A549 (cell line): ENCODE measurements around the gene CPEB4. TPM values are rescaled to one million over a fixed set of nuclear protein-coding genes. Genes with fewer than 3 reads are reported as not detected.

ENCODE experiments used
- ATAC-seq, 2 experiments: fragments of 200-7000 bp in 1 of 2; fragments of >200 bp in 1 of 2; cut with Nextera tagmentation in 1 of 2; cut with Tn5 transposase in 1 of 2; 3 replicates each; pipeline versions ENCODE4 v1.8.0 to v1.9.1; 2018 to 2020; ENCODE audit warnings: mild to moderate bottlenecking in 1 of 2, moderate library complexity in 1 of 2
- CTCF ChIA-PET: fragments of 300-600 bp; sonication (Branson Sonifier 250); formaldehyde crosslinking; extraction: SDS; loops from one replicate; lab custom pipeline; 2021; ENCODE audit warnings: antibody characterized with exemption, inconsistent platforms; lab: Yijun Ruan, JAX
- POLR2A ChIA-PET: fragments of 350-600 bp; formaldehyde crosslinking; extraction: SDS; loops from one replicate; lab custom pipeline; 2021; ENCODE audit warnings: antibody characterized with exemption, inconsistent platforms; lab: Yijun Ruan, JAX
- DNase-seq, 2 experiments: peaks; one replicate each; pipeline versions ENCODE4 v3.0.0 to v3.0.0-alpha.2; 2011 to 2016; ENCODE audit warnings: low read depth in 1 of 2, low spot score in 1 of 2
- FAIRE-seq: peaks from 2 replicates; lab custom pipeline; 2011; peaks lifted over from hg19 to GRCh38; lab: Jason Lieb, UNC
- H3K27ac ChIP-seq, 2 experiments: fragments of >200 bp; sonication (Bioruptor Twin); formaldehyde crosslinking; 3 replicates each; pipeline ENCODE4 v1.5.1; 2016 to 2017
- H3K4me1 ChIP-seq: fragments of >200 bp; sonication (Bioruptor Twin); formaldehyde crosslinking; 3 replicates; pipeline ENCODE4 v1.6.1; 2016
- H3K4me2 ChIP-seq: fragments of >200 bp; sonication (Bioruptor Twin); formaldehyde crosslinking; 3 replicates; pipeline ENCODE4 v1.6.1; 2016
- H3K4me3 ChIP-seq: fragments of >200 bp; sonication (Bioruptor Twin); formaldehyde crosslinking; 3 replicates; pipeline ENCODE4 v1.5.1; 2016
- H3K9me3 ChIP-seq: fragments of >200 bp; sonication (Bioruptor Twin); formaldehyde crosslinking; 3 replicates; pipeline ENCODE4 v1.6.1; 2016
- CBX8 ChIP-seq: fragments of 200-600 bp; sonication (generic); IDR thresholded peaks from 2 replicates; pipeline ENCODE4 v1.6.1; 2016
- CEBPB ChIP-seq, 2 experiments: fragments of >200 bp in 1 of 2; sonication (Bioruptor Twin) in 1 of 2; formaldehyde crosslinking in 1 of 2; IDR thresholded peaks; 2 replicates each; pipeline ENCODE4 v1.6.1; 2012 to 2016
- EHF ChIP-seq: fragments of 250-450 bp; sonication (Bioruptor Pico); IDR thresholded peaks from 2 replicates; pipeline ENCODE4 v1.5.0; 2020; ENCODE audit warnings: mild to moderate bottlenecking
- EHMT2 ChIP-seq: fragments of 200-600 bp; sonication (generic); IDR thresholded peaks from 2 replicates; pipeline ENCODE4 v1.6.1; 2016; ENCODE audit warnings: antibody characterized with exemption, low read depth, mild to moderate bottlenecking, moderate library complexity
- HDAC2 ChIP-seq: fragments of 200-600 bp; sonication (generic); IDR thresholded peaks from 2 replicates; pipeline ENCODE4 v1.6.1; 2016
- HEYL ChIP-seq: fragments of 250-450 bp; sonication (Bioruptor Pico); IDR thresholded peaks from 2 replicates; pipeline ENCODE4 v1.8.0; 2021; ENCODE audit warnings: mild to moderate bottlenecking, moderate library complexity
- HOXB13 ChIP-seq: fragments of 250-450 bp; sonication (Bioruptor Pico); IDR thresholded peaks from 2 replicates; pipeline ENCODE4 v1.5.0; 2020; ENCODE audit warnings: low read depth, mild to moderate bottlenecking, moderate library complexity
- JUNB ChIP-seq: fragments of >200 bp; sonication (Bioruptor Twin); formaldehyde crosslinking; IDR thresholded peaks from 2 replicates; pipeline ENCODE4 v1.6.1; 2016
- KDM1A ChIP-seq: fragments of 200-600 bp; sonication (generic); IDR thresholded peaks from 2 replicates; pipeline ENCODE4 v1.6.1; 2016; ENCODE audit warnings: low read depth, mild to moderate bottlenecking
- MAZ ChIP-seq: fragments of 150-350 bp; IDR thresholded peaks from 2 replicates; pipeline ENCODE4 v1.6.1; 2014; ENCODE audit warnings: antibody characterized with exemption, low read depth, low read length, borderline replicate concordance
- POLR2A ChIP-seq: IDR thresholded peaks from 2 replicates; pipeline ENCODE4 v1.6.1; 2012; ENCODE audit warnings: mild to moderate bottlenecking, low read length
- RAD21 ChIP-seq, 2 experiments: fragments of >200 bp in 1 of 2; sonication (Bioruptor Twin) in 1 of 2; formaldehyde crosslinking in 1 of 2; IDR thresholded peaks in 1 of 2; conservative IDR thresholded peaks in 1 of 2; 2 replicates in 1 of 2; 3 replicates in 1 of 2; pipeline ENCODE4 v1.6.1; 2012 to 2018; ENCODE audit warnings: inconsistent platforms in 1 of 2
- RARB ChIP-seq: fragments of 250-450 bp; sonication (Bioruptor Pico); IDR thresholded peaks from 2 replicates; pipeline ENCODE4 v1.8.0; 2021; ENCODE audit warnings: mild to moderate bottlenecking, moderate library complexity
- ZSCAN20 ChIP-seq: fragments of 250-450 bp; sonication (Bioruptor Pico); IDR thresholded peaks from 2 replicates; pipeline ENCODE4 v1.8.0; 2022; ENCODE audit warnings: mild to moderate bottlenecking, moderate library complexity
- WGBS: methylation state at CpG from one replicate; pipeline ENCODE4 v1.1.6; 2017; ENCODE audit errors: missing lambda C conversion rate; 5-methylcytosine and 5-hydroxymethylcytosine counted together
- polyA plus RNA-seq, 4 experiments: library from polyadenylated mRNA; depleted of rRNA in 3 of 4; stranded (reverse); fragments of >200 nt; fragmentation: RNase III in 1 of 4; extraction: RNeasy Plus Mini Kit Qiagen cat#74134 plus additional on column Dnase treatment in 1 of 4; gene quantifications; 2 replicates in 3 of 4; 3 replicates in 1 of 4; pipeline ENCODE4 v1.2.3, GENCODE V29; 2011 to 2017
- TF ChIP-seq, protein P1 (sequence below): IDR thresholded peaks from 2 replicates; pipeline ENCODE4 v1.6.1; 2012
- TF ChIP-seq, protein P2 (sequence below): IDR thresholded peaks from 2 replicates; pipeline ENCODE4 v1.6.1; 2012; ENCODE audit warnings: low read depth, borderline replicate concordance
- TF ChIP-seq, protein P3 (sequence below): fragments of >200 bp; sonication (Bioruptor Twin); formaldehyde crosslinking; IDR thresholded peaks from 3 replicates; pipeline ENCODE4 v1.5.1; 2016
- TF ChIP-seq, protein P4 (sequence below): fragments of 250-450 bp; sonication (Bioruptor Pico); IDR thresholded peaks from 2 replicates; pipeline ENCODE4 v1.5.0; 2021; ENCODE audit warnings: mild to moderate bottlenecking, moderate library complexity, borderline replicate concordance
- TF ChIP-seq, protein P5 (sequence below): fragments of 200-600 bp; sonication (generic); IDR thresholded peaks from 2 replicates; pipeline ENCODE4 v1.6.1; 2016; ENCODE audit warnings: antibody characterized with exemption, mild to moderate bottlenecking, moderate library complexity

The CPEB4 gene
- polyA plus RNA-seq, 2 of the 4 experiments (the other 2 are of a cell fraction): 11.4 to 50.0 TPM

GRCh38 chr5:173885054-173885443, 3.1 kb upstream of the CPEB4 start:
- peak overlapping the region; percentile 44 to 66; a peak in 4 of 6 replicates for H3K27ac ChIP-seq
- no peak for FAIRE-seq
- ChIA-PET CTCF (interaction anchor here (0.8 to 1.5 kb wide), 3 partner anchors 10 to 266 kb away, joined by 3 to 4 read pairs (median 3); no protein-coding TSS in a partner anchor), POLR2A (interaction anchor here (0.7 kb wide), 1 partner anchor 22 kb away, joined by 3 read pairs; no protein-coding TSS in a partner anchor)
- H3K4me2 ChIP-seq: no peak overlapping the region
- 100% methylated on average over 1 of the region's 1 CpG for WGBS
- no peak for TF ChIP-seq HOXB13 (CRISPR knock-in tag)
- TF ChIP-seq, protein P1, sequence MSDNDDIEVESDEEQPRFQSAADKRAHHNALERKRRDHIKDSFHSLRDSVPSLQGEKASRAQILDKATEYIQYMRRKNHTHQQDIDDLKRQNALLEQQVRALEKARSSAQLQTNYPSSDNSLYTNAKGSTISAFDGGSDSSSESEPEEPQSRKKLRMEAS: no peak
- TF ChIP-seq, protein P2, sequence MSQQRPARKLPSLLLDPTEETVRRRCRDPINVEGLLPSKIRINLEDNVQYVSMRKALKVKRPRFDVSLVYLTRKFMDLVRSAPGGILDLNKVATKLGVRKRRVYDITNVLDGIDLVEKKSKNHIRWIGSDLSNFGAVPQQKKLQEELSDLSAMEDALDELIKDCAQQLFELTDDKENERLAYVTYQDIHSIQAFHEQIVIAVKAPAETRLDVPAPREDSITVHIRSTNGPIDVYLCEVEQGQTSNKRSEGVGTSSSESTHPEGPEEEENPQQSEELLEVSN: no peak
- TF ChIP-seq JUNB: no peak
- TF ChIP-seq, protein P3, sequence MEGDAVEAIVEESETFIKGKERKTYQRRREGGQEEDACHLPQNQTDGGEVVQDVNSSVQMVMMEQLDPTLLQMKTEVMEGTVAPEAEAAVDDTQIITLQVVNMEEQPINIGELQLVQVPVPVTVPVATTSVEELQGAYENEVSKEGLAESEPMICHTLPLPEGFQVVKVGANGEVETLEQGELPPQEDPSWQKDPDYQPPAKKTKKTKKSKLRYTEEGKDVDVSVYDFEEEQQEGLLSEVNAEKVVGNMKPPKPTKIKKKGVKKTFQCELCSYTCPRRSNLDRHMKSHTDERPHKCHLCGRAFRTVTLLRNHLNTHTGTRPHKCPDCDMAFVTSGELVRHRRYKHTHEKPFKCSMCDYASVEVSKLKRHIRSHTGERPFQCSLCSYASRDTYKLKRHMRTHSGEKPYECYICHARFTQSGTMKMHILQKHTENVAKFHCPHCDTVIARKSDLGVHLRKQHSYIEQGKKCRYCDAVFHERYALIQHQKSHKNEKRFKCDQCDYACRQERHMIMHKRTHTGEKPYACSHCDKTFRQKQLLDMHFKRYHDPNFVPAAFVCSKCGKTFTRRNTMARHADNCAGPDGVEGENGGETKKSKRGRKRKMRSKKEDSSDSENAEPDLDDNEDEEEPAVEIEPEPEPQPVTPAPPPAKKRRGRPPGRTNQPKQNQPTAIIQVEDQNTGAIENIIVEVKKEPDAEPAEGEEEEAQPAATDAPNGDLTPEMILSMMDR: no peak
- no peak for TF ChIP-seq CEBPB (IDR thresholded peaks at IDR 0.05)
- TF ChIP-seq RARB (CRISPR knock-in tag): no peak
- TF ChIP-seq POLR2A: no peak
- no peak for TF ChIP-seq HDAC2
- TF ChIP-seq, protein P4, sequence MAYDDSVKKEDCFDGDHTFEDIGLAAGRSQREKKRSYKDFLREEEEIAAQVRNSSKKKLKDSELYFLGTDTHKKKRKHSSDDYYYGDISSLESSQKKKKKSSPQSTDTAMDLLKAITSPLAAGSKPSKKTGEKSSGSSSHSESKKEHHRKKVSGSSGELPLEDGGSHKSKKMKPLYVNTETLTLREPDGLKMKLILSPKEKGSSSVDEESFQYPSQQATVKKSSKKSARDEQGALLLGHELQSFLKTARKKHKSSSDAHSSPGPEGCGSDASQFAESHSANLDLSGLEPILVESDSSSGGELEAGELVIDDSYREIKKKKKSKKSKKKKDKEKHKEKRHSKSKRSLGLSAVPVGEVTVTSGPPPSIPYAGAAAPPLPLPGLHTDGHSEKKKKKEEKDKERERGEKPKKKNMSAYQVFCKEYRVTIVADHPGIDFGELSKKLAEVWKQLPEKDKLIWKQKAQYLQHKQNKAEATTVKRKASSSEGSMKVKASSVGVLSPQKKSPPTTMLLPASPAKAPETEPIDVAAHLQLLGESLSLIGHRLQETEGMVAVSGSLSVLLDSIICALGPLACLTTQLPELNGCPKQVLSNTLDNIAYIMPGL (CRISPR knock-in tag): no peak
- TF ChIP-seq, protein P5, sequence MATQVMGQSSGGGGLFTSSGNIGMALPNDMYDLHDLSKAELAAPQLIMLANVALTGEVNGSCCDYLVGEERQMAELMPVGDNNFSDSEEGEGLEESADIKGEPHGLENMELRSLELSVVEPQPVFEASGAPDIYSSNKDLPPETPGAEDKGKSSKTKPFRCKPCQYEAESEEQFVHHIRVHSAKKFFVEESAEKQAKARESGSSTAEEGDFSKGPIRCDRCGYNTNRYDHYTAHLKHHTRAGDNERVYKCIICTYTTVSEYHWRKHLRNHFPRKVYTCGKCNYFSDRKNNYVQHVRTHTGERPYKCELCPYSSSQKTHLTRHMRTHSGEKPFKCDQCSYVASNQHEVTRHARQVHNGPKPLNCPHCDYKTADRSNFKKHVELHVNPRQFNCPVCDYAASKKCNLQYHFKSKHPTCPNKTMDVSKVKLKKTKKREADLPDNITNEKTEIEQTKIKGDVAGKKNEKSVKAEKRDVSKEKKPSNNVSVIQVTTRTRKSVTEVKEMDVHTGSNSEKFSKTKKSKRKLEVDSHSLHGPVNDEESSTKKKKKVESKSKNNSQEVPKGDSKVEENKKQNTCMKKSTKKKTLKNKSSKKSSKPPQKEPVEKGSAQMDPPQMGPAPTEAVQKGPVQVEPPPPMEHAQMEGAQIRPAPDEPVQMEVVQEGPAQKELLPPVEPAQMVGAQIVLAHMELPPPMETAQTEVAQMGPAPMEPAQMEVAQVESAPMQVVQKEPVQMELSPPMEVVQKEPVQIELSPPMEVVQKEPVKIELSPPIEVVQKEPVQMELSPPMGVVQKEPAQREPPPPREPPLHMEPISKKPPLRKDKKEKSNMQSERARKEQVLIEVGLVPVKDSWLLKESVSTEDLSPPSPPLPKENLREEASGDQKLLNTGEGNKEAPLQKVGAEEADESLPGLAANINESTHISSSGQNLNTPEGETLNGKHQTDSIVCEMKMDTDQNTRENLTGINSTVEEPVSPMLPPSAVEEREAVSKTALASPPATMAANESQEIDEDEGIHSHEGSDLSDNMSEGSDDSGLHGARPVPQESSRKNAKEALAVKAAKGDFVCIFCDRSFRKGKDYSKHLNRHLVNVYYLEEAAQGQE: no peak
- TF ChIP-seq EHF: no peak
- TF ChIP-seq HEYL (CRISPR knock-in tag): no peak
- TF ChIP-seq KDM1A: no peak
- no peak for TF ChIP-seq EHMT2
- TF ChIP-seq ZSCAN20 (CRISPR knock-in tag): no peak
- no peak for TF ChIP-seq CBX8
- no peak for TF ChIP-seq RAD21 (conservative IDR thresholded peaks at IDR 0.05 in 1 of 2, IDR thresholded peaks at IDR 0.05 in 1 of 2)
- no peak for TF ChIP-seq MAZ
- DNase-seq: no peak
- peaks cover 33% of the 10 kb centered on the region for H3K4me1 ChIP-seq
- ATAC-seq: no peak
- no peak overlapping the region for H3K4me3 ChIP-seq
- peaks cover 6% of the 10 kb centered on the region; the same call in 2 of the 3 replicates for H3K9me3 ChIP-seq
